ENCODE results near the gene ZMYND15. TPM values are rescaled to one million over a fixed set of nuclear protein-coding genes. Genes with fewer than 3 reads are reported as not detected.

The ZMYND15 gene
- total and polyA plus RNA-seq, 2 of the 4 experiments (the other 2 are of a cell fraction), result 0.07 TPM; not detected in 1

DNA sequence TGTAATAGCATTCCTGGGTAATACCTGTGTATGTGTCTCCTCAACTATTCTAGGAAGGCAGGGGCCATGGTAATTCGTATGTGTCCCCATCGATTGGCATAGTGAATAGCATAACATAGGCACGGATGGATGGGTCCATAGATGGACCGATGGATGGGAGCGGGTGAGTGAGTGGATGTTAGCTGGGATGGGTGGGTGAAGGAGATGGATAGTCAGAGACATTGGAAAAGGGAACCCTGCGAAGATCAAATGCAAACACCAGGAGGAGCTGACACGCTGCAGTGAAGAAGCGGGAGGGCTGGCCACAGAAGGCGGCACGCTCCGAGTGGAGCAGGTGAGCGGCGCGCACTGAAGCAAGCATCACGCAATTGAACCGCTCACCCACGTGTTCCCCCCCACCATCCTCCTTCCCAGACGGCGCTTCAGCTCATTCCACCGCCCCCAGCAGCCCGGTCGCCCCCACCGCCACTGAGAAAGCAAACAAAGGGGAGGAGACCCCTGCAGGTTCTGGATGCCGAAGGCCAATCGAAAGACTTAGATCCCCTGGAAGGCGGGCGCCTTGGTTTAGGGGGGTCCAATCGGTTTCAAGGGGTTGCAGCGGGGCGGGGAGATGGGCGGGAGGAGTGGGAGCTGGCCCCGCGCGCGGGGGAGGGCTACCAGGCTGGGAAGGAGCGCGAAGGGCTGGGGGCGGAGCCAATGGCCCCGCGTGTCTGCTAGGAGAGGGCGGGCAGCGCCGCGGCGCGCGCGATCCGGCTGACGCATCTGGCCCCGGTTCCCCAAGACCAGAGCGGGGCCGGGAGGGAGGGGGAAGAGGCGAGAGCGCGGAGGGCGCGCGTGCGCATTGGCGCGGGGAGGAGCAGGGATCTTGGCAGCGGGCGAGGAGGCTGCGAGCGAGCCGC lies 29.6 kb upstream of the ZMYND15 start, which contains the start of gene ARRB2 (continued):
- peak; percentile 77 for TF ChIP-seq BHLHE40 (IDR thresholded peaks at IDR 0.05; ENCODE audit: low read depth, low read length)
- no peak for TF ChIP-seq FOS (IDR thresholded peaks at IDR 0.05; ENCODE audit: low read depth, low read length)
- TF ChIP-seq MAFK (IDR thresholded peaks at IDR 0.05; ENCODE audit: low read depth, low read length), result no peak
- TF ChIP-seq SMC3 (IDR thresholded peaks at IDR 0.05; ENCODE audit: low read depth, low read length), result peak; percentile 69
